SK-N-SH treated with all-trans-retinoic acid at 6 μM for 48 hours (cell line): ENCODE measurements around the gene DLX6.

Experiments used
- ATAC-seq: fragments of 200-7000 bp; cut with Tn5 transposase; 3 replicates; pipeline ENCODE4 v1.9.1; 2020; ENCODE audit warnings: mild to moderate bottlenecking, moderate library complexity
- ARNTL ChIP-seq: fragments of 450-650 bp; formaldehyde crosslinking; IDR thresholded peaks from 2 replicates; pipeline ENCODE4 v1.5.0; 2020; ENCODE audit warnings: low read depth, mild to moderate bottlenecking, moderate library complexity, borderline replicate concordance
- BACH2 ChIP-seq: fragments of 250-450 bp; sonication (Bioruptor Pico); IDR thresholded peaks from 2 replicates; pipeline ENCODE4 v1.9.0; 2021; ENCODE audit warnings: mild to moderate bottlenecking, borderline replicate concordance
- CSDC2 ChIP-seq: fragments of 250-450 bp; sonication (Bioruptor Pico); IDR thresholded peaks from 2 replicates; pipeline ENCODE4 v1.5.0; 2020; ENCODE audit warnings: mild to moderate bottlenecking, moderate library complexity
- ESRRG ChIP-seq: fragments of 250-450 bp; sonication (Bioruptor Pico); IDR thresholded peaks from 2 replicates; pipeline ENCODE4 v1.6.1; 2021; ENCODE audit warnings: mild to moderate bottlenecking
- ISL1 ChIP-seq: fragments of 250-450 bp; sonication (Bioruptor Pico); IDR thresholded peaks from 2 replicates; pipeline ENCODE4 v2.1.2; 2022; ENCODE audit warnings: mild to moderate bottlenecking, moderate library complexity
- OSR1 ChIP-seq: fragments of 250-450 bp; sonication (Bioruptor Pico); IDR thresholded peaks from 2 replicates; pipeline ENCODE4 v1.8.0; 2022; ENCODE audit warnings: moderate library complexity, mild to moderate bottlenecking, inconsistent platforms
- PPARA ChIP-seq: fragments of 250-450 bp; sonication (Bioruptor Pico); IDR thresholded peaks from 2 replicates; pipeline ENCODE4 v1.5.0; 2020; ENCODE audit warnings: mild to moderate bottlenecking, borderline replicate concordance
- RARB ChIP-seq: fragments of 250-450 bp; sonication (Bioruptor Pico); IDR thresholded peaks from 2 replicates; pipeline ENCODE4 v1.8.0; 2021; ENCODE audit warnings: mild to moderate bottlenecking, moderate library complexity
- SNAI2 ChIP-seq: fragments of 250-450 bp; sonication (Bioruptor Pico); IDR thresholded peaks from 2 replicates; pipeline ENCODE4 v1.5.0; 2020; ENCODE audit warnings: mild to moderate bottlenecking, moderate library complexity
- TCF4 ChIP-seq: fragments of 250-450 bp; sonication (Bioruptor Pico); IDR thresholded peaks from 2 replicates; pipeline ENCODE4 v1.8.0; 2021; ENCODE audit warnings: mild to moderate bottlenecking, moderate library complexity, borderline replicate concordance
- ZC3H10 ChIP-seq: fragments of 250-450 bp; sonication (Bioruptor Pico); IDR thresholded peaks from 2 replicates; pipeline ENCODE4 v1.5.1; 2021; ENCODE audit warnings: mild to moderate bottlenecking, moderate library complexity
- ZFP3 ChIP-seq: fragments of 250-450 bp; sonication (Bioruptor Pico); IDR thresholded peaks from 2 replicates; pipeline ENCODE4 v1.5.0; 2020; ENCODE audit warnings: mild to moderate bottlenecking, moderate library complexity
- ZFP30 ChIP-seq: fragments of 450-650 bp; formaldehyde crosslinking; IDR thresholded peaks from 2 replicates; pipeline ENCODE4 v1.5.0; 2022; ENCODE audit warnings: mild to moderate bottlenecking, moderate library complexity
- ZNF70 ChIP-seq: fragments of 450-650 bp; formaldehyde crosslinking; IDR thresholded peaks from 2 replicates; pipeline ENCODE4 v1.5.0; 2020; ENCODE audit warnings: mild to moderate bottlenecking, moderate library complexity
- ZNF8 ChIP-seq: fragments of 450-650 bp; formaldehyde crosslinking; IDR thresholded peaks from 2 replicates; pipeline ENCODE4 v1.5.0; 2020; ENCODE audit warnings: mild to moderate bottlenecking, moderate library complexity
- TF ChIP-seq, protein P1 (sequence below): fragments of 250-450 bp; sonication (Bioruptor Pico); IDR thresholded peaks from 2 replicates; pipeline ENCODE4 v1.5.1; 2021; ENCODE audit warnings: mild to moderate bottlenecking, moderate library complexity
- TF ChIP-seq, protein P2 (sequence below): fragments of 250-450 bp; sonication (Bioruptor Pico); IDR thresholded peaks from 2 replicates; pipeline ENCODE4 v1.5.1; 2020; ENCODE audit warnings: low read depth, mild to moderate bottlenecking, moderate library complexity
- TF ChIP-seq, protein P3 (sequence below): fragments of 250-450 bp; sonication (Bioruptor Pico); IDR thresholded peaks from 2 replicates; pipeline ENCODE4 v1.8.0; 2020; ENCODE audit warnings: mild to moderate bottlenecking, moderate library complexity, borderline replicate concordance
- TF ChIP-seq, protein P4 (sequence below): fragments of 250-450 bp; sonication (Bioruptor Pico); IDR thresholded peaks from 2 replicates; pipeline ENCODE4 v1.8.0; 2021; ENCODE audit warnings: low read depth, mild to moderate bottlenecking, moderate library complexity, borderline replicate concordance
- TF ChIP-seq, protein P5 (sequence below): fragments of 250-450 bp; sonication (Bioruptor Pico); IDR thresholded peaks from 2 replicates; pipeline ENCODE4 v1.5.0; 2020; ENCODE audit warnings: mild to moderate bottlenecking, moderate library complexity

The DLX6 gene

DNA sequence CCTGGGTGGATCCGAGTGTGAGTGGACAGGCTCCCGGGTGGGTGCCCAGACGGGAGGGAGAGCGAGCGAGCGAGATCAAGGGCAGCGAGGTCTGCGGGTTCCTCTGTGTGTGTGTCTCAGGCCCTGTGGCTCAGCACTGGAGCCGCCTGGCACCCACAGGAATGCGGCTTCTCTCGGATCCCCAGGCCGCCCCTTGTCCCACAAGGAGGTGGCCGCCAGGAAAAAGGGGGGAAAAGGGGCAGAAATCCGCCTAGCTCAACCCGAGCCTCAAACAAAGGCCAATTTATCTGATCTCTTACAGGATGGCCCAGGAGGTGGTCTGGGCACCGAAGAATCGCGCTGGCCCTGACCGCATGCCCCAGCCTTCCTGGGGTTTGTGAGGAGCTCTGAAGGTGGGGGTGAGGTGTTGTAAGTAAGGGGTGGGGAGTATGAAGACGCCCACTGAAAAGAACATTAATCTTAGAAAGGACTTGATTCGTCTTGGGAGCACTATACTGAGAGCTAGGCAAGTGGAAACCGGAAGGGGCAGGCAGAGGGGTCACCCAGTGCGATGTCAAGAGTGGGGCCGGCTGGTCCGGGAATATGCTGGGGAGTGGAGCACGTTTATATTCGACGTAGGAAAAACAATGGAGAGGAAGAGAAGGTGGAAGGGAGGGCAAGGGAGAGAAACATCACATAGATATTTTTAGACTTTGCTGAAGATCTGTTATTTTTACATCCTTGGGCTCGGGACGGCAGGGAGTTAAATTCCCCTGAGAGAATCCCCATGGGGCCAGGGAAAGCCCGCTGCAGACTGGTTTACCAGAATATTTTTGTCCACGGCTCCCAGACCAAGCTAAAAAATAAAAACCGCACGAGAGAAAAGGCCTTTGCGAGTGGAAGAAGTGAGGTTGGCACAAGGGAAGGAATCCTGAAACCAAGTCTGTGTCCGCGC is 12.1 kb downstream of the DLX6 start:
- TF ChIP-seq ESRRG (CRISPR knock-in tag), result no peak
- TF ChIP-seq CSDC2 (CRISPR knock-in tag), result no peak
- no peak for TF ChIP-seq ZFP3 (CRISPR knock-in tag)
- TF ChIP-seq, protein P1, sequence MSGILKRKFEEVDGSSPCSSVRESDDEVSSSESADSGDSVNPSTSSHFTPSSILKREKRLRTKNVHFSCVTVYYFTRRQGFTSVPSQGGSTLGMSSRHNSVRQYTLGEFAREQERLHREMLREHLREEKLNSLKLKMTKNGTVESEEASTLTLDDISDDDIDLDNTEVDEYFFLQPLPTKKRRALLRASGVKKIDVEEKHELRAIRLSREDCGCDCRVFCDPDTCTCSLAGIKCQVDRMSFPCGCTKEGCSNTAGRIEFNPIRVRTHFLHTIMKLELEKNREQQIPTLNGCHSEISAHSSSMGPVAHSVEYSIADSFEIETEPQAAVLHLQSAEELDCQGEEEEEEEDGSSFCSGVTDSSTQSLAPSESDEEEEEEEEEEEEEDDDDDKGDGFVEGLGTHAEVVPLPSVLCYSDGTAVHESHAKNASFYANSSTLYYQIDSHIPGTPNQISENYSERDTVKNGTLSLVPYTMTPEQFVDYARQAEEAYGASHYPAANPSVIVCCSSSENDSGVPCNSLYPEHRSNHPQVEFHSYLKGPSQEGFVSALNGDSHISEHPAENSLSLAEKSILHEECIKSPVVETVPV (CRISPR knock-in tag), result no peak
- no peak for TF ChIP-seq OSR1 (CRISPR knock-in tag)
- TF ChIP-seq, protein P2, sequence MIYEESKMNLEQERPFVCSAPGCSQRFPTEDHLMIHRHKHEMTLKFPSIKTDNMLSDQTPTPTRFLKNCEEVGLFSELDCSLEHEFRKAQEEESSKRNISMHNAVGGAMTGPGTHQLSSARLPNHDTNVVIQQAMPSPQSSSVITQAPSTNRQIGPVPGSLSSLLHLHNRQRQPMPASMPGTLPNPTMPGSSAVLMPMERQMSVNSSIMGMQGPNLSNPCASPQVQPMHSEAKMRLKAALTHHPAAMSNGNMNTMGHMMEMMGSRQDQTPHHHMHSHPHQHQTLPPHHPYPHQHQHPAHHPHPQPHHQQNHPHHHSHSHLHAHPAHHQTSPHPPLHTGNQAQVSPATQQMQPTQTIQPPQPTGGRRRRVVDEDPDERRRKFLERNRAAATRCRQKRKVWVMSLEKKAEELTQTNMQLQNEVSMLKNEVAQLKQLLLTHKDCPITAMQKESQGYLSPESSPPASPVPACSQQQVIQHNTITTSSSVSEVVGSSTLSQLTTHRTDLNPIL (CRISPR knock-in tag), result no peak
- TF ChIP-seq, protein P3, sequence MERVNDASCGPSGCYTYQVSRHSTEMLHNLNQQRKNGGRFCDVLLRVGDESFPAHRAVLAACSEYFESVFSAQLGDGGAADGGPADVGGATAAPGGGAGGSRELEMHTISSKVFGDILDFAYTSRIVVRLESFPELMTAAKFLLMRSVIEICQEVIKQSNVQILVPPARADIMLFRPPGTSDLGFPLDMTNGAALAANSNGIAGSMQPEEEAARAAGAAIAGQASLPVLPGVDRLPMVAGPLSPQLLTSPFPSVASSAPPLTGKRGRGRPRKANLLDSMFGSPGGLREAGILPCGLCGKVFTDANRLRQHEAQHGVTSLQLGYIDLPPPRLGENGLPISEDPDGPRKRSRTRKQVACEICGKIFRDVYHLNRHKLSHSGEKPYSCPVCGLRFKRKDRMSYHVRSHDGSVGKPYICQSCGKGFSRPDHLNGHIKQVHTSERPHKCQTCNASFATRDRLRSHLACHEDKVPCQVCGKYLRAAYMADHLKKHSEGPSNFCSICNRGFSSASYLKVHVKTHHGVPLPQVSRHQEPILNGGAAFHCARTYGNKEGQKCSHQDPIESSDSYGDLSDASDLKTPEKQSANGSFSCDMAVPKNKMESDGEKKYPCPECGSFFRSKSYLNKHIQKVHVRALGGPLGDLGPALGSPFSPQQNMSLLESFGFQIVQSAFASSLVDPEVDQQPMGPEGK, result no peak
- TF ChIP-seq PPARA (CRISPR knock-in tag), result no peak
- TF ChIP-seq, protein P4, sequence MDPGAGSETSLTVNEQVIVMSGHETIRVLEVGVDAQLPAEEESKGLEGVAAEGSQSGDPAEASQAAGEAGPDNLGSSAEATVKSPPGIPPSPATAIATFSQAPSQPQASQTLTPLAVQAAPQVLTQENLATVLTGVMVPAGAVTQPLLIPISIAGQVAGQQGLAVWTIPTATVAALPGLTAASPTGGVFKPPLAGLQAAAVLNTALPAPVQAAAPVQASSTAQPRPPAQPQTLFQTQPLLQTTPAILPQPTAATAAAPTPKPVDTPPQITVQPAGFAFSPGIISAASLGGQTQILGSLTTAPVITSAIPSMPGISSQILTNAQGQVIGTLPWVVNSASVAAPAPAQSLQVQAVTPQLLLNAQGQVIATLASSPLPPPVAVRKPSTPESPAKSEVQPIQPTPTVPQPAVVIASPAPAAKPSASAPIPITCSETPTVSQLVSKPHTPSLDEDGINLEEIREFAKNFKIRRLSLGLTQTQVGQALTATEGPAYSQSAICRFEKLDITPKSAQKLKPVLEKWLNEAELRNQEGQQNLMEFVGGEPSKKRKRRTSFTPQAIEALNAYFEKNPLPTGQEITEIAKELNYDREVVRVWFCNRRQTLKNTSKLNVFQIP, result no peak
- TF ChIP-seq, all 23 proteins: peak for 0
- ATAC-seq, result no peak

DNA sequence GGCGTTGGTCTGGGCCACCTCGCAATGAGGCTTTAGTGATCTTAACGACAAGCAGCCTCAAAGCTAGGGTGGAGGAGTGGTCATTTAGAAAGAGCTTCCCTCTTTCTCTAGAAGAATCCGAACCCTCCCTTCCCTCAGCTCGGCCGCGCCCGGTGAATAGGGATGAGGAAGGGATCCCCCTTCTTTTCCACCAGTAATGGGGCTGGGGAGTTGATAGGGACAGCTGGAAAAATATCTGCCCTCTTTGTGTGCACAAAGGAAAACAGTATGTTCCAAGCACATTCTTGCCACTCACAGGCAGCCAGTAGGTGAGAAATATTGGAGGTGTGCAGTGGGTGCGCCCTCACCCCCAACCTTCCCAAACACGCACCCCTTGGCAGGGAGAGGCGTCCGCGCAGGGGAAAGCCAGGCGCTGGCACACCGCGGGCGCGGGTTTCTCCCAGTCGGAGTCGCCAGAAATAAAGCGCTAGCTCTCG is 12.8 kb downstream of the DLX6 start:
- ATAC-seq, result no peak
- TF ChIP-seq BACH2 (CRISPR knock-in tag), result no peak
- TF ChIP-seq, protein P2 (CRISPR knock-in tag), result no peak
- no peak for TF ChIP-seq PPARA (CRISPR knock-in tag)
- TF ChIP-seq, protein P1 (CRISPR knock-in tag), result no peak
- no peak for TF ChIP-seq TCF4 (CRISPR knock-in tag)
- TF ChIP-seq, protein P4, result no peak
- TF ChIP-seq ZC3H10 (CRISPR knock-in tag), result no peak
- TF ChIP-seq SNAI2 (CRISPR knock-in tag), result no peak
- no peak for TF ChIP-seq RARB (CRISPR knock-in tag)
- no peak for TF ChIP-seq ARNTL (CRISPR knock-in tag)
- TF ChIP-seq ISL1 (CRISPR knock-in tag), result no peak
- no peak for TF ChIP-seq ZFP30 (CRISPR knock-in tag)
- no peak for TF ChIP-seq ZNF70 (CRISPR knock-in tag)
- TF ChIP-seq ZNF8, result no peak
- TF ChIP-seq, protein P5, sequence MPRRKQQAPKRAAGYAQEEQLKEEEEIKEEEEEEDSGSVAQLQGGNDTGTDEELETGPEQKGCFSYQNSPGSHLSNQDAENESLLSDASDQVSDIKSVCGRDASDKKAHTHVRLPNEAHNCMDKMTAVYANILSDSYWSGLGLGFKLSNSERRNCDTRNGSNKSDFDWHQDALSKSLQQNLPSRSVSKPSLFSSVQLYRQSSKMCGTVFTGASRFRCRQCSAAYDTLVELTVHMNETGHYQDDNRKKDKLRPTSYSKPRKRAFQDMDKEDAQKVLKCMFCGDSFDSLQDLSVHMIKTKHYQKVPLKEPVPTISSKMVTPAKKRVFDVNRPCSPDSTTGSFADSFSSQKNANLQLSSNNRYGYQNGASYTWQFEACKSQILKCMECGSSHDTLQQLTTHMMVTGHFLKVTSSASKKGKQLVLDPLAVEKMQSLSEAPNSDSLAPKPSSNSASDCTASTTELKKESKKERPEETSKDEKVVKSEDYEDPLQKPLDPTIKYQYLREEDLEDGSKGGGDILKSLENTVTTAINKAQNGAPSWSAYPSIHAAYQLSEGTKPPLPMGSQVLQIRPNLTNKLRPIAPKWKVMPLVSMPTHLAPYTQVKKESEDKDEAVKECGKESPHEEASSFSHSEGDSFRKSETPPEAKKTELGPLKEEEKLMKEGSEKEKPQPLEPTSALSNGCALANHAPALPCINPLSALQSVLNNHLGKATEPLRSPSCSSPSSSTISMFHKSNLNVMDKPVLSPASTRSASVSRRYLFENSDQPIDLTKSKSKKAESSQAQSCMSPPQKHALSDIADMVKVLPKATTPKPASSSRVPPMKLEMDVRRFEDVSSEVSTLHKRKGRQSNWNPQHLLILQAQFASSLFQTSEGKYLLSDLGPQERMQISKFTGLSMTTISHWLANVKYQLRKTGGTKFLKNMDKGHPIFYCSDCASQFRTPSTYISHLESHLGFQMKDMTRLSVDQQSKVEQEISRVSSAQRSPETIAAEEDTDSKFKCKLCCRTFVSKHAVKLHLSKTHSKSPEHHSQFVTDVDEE (CRISPR knock-in tag), result no peak
- TF ChIP-seq CSDC2 (CRISPR knock-in tag), result no peak
- TF ChIP-seq ZFP3 (CRISPR knock-in tag), result no peak
- TF ChIP-seq ESRRG (CRISPR knock-in tag), result no peak
- TF ChIP-seq, all 23 proteins: peak for 0
